Glomerular visceral epithelial cell (primary cell): ENCODE results near the gene CDT1.
A peak's percentile ranks its signal among the peaks of the same experiment; 100 is the strongest.

ENCODE experiments used
- DNase-seq: peaks from one replicate; pipeline ENCODE4 v3.0.0-alpha.2; 2016; ENCODE audit errors: extremely low spot score

Gene CDT1

DNA sequence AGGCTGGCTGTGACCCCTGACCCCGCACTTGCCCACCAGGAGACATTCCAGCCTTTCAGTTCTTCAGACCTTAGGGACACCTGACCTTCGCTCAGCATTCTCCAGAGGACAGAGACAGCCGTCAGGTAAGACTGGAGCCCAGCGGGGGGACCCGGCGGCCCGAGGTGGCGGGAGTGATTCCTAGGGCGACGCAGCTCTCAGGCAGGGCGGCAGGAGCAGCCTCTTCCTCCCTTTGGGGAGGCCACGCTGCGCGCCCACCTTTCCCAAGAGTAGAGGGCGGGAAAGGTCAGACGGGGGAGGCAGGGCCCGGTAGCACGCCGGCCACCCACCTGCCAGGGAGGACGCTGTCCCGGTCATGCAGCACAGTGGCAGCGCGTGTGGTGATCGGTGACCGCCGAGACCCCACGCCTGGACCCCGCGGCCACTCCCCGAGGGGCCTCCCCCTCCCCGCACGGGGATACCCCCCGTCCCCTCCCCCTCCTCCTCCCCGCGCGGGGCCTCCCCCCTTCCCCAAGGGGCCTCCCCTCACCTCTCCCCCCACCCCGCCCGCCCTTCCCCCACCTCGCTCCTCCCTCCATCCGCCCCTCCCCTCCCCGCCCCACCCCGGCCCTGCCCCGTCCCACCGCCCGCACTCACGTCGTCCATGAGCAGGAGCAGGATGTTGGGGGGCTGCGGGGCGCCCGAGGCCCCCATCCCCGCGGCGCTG lies 52.7 kb downstream of the CDT1 start:
- DNase-seq = no peak

DNA sequence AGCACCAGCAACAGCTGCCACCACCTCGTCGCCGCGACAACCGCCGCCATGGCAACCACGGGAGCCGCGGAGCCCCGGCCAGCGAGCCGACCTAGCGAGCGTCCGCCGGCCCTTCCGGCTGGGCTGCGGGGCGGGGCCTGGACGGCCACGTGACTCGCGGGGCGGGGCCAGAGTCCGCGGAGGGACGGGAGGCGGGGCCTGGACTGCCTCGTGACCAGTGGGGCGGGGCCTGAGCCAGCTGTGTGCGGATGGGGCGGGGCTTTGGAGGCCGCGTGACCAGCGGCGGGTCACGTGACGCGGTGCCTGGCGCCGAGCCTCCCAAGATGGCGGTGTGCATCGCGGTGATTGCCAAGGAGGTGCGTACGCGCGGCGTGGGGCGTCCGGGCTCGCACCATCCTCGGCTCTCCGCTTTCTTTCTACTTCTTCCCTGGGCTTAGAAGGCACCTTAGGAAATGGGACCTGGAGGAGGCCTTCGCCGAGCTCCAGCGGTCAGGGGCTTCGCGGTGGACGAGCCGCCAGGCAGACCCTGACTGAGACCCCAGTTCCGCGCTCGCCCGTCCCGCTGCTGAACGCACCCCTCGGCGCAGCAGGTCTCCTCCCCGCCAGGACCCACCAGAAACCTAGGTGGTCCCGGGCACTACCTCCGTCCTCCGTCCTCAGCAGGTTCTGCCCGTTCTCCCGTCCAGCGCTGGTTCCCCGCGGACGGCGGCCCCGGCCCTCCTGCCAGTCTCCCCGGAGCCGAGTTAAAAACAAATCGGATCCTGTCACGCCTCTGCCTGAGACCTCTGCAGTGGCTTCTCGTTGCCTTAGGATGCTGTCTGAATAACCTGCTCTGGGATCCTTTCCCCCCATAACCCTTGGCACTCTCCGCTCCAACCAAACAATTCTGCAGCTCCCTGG lies 53.5 kb downstream of the CDT1 start, which contains the start of the genes GALNS and TRAPPC2L:
TSS of gene GALNS (minus strand) at position 120 of the 900 bp plus-strand sequence. CDS start at position 50, 70 bp downstream.
TSS of gene TRAPPC2L (plus strand) at position 300 of the 900 bp plus-strand sequence. CDS start at position 324, 24 bp downstream.
- DNase-seq = peak; percentile 94

DNA sequence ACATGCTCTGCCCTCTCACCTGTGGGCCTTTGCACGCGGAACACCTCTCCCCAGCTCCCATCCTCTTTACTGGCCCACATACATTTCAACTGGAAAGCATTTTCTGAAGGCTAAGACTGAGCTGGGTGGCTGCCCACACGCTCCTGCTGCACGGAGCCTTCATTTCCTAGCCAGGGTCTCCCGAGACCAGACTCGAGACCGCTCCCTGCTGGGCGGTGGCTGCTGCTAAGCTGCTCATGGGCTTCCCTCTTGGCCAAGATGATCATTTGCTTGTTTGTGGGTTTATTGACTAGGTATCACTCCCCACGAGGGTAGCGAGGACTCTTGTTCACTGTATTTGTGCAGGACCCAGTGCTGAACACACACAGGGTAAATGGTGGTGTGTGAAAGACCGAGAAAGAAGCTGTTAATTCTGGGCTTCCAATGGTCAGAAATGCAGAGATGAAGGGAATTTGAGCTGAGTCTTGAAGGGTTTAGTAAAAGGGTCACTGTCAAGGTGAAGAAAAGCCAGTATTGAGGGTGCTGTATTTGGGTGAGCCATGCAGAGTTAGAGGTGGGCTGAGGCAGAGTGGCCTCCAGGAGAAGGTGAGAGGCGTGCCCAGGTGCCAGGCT lies 54.2 kb downstream of the CDT1 start:
- peak; percentile 64 for DNase-seq
